Subcutaneous abdominal adipose tissue (tissue), 5 donors: ENCODE results near the gene FAM184B.

Experiments
- H3K27ac ChIP-seq: one replicate; pipeline ENCODE4 v1.7.0; 2013; ENCODE audit warnings: low read depth, mild to moderate bottlenecking, inconsistent platforms, low read length, moderate library complexity
- H3K27me3 ChIP-seq, 5 donors: one replicate each; pipeline ENCODE4 v1.7.0; 2013; ENCODE audit warnings: low read length in 5 of 5, inconsistent platforms in 1 of 5; ENCODE audit not compliant: control insufficient read depth in 5 of 5, insufficient read depth in 4 of 5
- H3K36me3 ChIP-seq, 5 donors: one replicate each; pipeline ENCODE4 v1.7.0; 2013; ENCODE audit warnings: low read length in 5 of 5; ENCODE audit not compliant: control insufficient read depth in 5 of 5, insufficient read depth in 5 of 5
- H3K4me1 ChIP-seq, 5 donors: one replicate each; pipeline ENCODE4 v1.7.0; 2013; ENCODE audit warnings: low read length in 5 of 5, mild to moderate bottlenecking in 3 of 5, moderate library complexity in 1 of 5; ENCODE audit not compliant: control insufficient read depth in 5 of 5, insufficient read depth in 5 of 5
- H3K4me3 ChIP-seq, 5 donors: one replicate each; pipeline ENCODE4 v1.7.0; 2013; ENCODE audit warnings: low read length in 5 of 5, low read depth in 1 of 5
- H3K9ac ChIP-seq, 5 donors: one replicate each; pipeline ENCODE4 v1.7.0; 2013; ENCODE audit warnings: low read length in 5 of 5, mild to moderate bottlenecking in 4 of 5, moderate library complexity in 3 of 5
- H3K9me3 ChIP-seq, 5 donors: one replicate each; pipeline ENCODE4 v1.7.0; 2013; ENCODE audit warnings: low read length in 5 of 5; ENCODE audit not compliant: control insufficient read depth in 5 of 5
- donor health status: healthy.
- donor health status: healthy.
- donor health status: healthy.
- donor health status: healthy.
- donor health status: healthy.

Gene FAM184B

DNA sequence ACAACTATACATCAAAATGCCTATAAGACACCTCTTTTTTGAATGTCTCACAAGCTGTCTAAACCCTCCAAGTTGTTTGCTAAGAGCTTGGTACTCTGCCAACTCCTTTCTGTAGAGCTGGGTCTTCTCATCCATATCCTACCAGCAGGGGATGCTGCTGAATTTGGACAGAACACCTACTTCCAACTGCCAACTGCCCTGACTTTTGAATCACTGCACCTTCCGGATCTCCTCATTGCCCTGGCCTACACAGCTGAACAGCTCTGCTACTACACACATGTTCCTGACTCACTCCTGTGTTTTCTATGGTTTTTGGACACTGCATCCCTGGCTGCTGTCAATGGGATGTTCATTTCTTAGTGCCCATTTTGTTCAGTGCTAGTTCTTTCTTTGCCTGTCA, 18.7 kb downstream of the FAM184B start:
- Histone ChIP-seq H3K9ac (no peak overlapping the region), H3K27ac (no peak overlapping the region), H3K4me1 (peaks cover 0 to 7% (median 0%) of the 10 kb centered on the region in 5 donors)

DNA sequence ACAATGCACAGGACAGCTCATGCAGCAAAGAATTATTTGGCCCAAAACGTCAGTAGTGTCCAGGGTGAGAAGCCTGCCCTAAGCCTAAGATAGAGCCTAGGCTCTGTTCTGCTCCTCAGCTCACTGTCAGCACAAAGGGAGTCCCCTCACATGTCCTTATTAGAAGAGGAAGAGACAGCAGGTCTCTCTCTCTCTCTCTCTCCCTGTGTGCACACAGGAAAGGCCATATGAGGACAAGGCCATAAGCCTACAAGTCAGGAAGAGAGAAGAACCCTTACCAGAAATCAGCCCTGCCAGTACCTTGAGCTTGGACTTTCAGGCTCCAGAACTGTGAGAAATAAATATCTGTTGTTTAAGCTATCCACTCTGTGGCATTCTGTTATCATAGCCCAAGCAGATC, 20.4 kb downstream of the FAM184B start:
- Histone ChIP-seq H3K4me1 (peaks cover 0 to 7% (median 0%) of the 10 kb centered on the region in 5 donors), H3K36me3 (no peaks in the 10 kb centered on the region), H3K9me3 (peaks cover 0 to 3% (median 0%) of the 10 kb centered on the region in 5 donors), H3K27me3 (no peaks in the 10 kb centered on the region), H3K9ac (no peak overlapping the region), H3K4me3 (no peak overlapping the region), H3K27ac (no peak overlapping the region)

More for the DNA sequence above, 18.7 kb downstream of the FAM184B start:
- Histone ChIP-seq H3K9me3 (peaks cover 0 to 5% (median 0%) of the 10 kb centered on the region in 5 donors), H3K27me3 (no peaks in the 10 kb centered on the region), H3K4me3 (no peak overlapping the region), H3K36me3 (no peaks in the 10 kb centered on the region)

DNA sequence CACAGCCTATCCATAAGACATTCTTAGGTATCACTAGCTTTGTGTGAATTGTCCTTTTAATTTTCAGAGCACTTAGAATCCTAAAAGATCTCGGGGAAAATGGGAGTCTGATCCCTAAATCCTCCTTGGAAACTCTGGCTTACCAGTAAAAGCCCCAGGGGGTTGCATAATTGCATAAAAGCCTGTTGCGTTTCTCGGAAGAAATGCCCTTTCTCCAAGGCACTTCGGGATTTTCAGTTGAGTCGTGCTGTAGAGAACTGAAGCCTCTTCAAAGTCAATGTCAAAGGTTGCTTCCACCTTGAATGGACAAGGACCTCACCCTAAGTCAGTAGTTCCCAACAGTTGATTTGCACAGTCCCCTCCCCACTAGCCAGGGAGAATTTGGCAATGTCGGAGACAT, 20.8 kb downstream of the FAM184B start:
- Histone ChIP-seq H3K4me1 (peaks cover 0 to 7% (median 0%) of the 10 kb centered on the region in 5 donors), H3K36me3 (no peaks in the 10 kb centered on the region), H3K9ac (no peak overlapping the region), H3K4me3 (no peak overlapping the region), H3K27me3 (no peaks in the 10 kb centered on the region), H3K27ac (no peak overlapping the region), H3K9me3 (no peaks in the 10 kb centered on the region)

DNA sequence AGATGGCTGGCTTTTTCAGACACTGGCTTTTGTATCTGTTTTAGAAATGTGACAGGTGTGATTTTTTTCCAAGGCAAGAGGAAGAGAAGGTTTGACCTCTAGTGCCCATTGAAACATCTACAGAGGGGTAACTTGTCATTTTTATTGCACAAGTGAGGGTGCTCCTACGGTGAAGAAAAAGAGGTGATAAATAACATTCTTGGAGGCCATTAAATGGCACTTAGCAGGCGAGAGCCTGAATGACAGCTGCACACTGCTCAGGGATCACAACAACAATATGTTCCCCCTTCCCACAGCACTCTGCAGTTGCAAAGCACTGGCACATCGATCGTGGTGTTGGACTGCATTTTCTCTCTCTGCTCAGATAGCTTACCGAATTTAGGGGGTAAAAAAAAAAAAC, 22.9 kb downstream of the FAM184B start:
- no peaks in the 10 kb centered on the region for H3K9me3 ChIP-seq
- H3K4me3 ChIP-seq = no peak overlapping the region
- no peaks in the 10 kb centered on the region for H3K27me3 ChIP-seq
- peaks cover 0 to 7% (median 0%) of the 10 kb centered on the region in 5 donors for H3K4me1 ChIP-seq
- no peak overlapping the region for H3K9ac ChIP-seq
- H3K27ac ChIP-seq = no peak overlapping the region
- no peaks in the 10 kb centered on the region for H3K36me3 ChIP-seq

DNA sequence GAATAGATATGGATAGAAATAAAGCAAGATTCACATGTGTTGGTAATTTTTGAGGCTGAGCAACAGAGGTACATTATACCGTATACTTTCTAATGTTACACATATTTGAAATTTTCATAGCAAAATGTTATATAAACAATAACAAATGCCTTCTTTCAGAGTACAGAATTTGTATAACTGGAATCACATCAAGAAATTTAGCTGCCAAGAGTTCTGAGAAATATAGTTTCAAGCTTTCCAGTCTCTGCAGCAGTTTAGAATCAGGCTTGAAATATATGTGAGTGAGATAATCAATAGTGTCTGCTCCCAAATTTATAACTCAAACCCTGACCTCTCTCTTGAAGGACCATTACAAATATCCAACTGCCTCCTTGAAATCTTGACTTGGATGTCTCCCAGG, 23.8 kb downstream of the FAM184B start:
- Histone ChIP-seq H3K9ac (no peak overlapping the region), H3K27me3 (no peaks in the 10 kb centered on the region), H3K27ac (no peak overlapping the region), H3K4me1 (peaks cover 0 to 7% (median 0%) of the 10 kb centered on the region in 5 donors), H3K36me3 (no peaks in the 10 kb centered on the region), H3K4me3 (no peak overlapping the region), H3K9me3 (no peaks in the 10 kb centered on the region)

DNA sequence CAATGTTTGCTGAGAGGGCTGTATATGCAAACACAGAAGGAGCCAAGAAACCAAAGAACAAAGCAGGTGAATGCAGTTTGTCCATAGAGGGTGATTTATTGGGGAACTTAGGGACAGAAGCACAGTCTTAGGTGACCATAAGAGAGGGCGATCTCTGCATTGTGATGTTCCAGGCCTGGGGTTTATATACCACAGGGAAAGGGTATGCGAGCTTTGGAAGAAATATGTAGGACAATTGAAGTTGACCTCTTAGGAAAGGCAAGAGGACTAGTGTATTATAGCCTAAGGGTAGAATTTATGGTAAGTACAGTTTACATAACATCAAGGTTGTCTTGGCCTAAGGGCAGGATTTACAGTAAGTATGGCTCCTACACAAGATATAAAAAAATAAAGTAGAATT, 27.8 kb downstream of the FAM184B start:
- Histone ChIP-seq H3K27ac (no peak overlapping the region), H3K27me3 (no peaks in the 10 kb centered on the region), H3K9me3 (no peaks in the 10 kb centered on the region), H3K4me3 (no peak overlapping the region), H3K4me1 (no peaks in the 10 kb centered on the region), H3K36me3 (no peaks in the 10 kb centered on the region), H3K9ac (no peak overlapping the region)

DNA sequence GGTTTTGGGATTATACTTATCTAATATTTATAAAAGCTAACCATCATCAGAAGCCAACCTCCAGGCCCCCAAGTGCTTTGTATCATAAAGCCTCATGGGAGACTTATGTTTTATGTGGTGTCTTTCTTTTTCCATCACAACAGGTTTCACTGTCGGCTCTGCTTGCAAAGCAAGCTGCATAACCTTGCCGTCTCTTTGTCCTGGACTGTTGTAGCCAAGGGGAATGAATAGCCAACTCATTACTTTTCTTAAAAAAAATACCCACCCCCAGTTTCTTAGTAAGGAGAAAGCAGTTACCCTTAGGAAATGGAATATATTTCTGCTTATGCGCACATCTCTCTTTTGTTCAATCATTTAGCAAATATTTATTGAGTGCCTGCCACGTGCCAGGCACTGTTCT, 40.7 kb downstream of the FAM184B start:
- Histone ChIP-seq H3K9me3 (peaks cover 0 to under 1% (median 0%) of the 10 kb centered on the region in 5 donors), H3K36me3 (no peaks in the 10 kb centered on the region)

DNA sequence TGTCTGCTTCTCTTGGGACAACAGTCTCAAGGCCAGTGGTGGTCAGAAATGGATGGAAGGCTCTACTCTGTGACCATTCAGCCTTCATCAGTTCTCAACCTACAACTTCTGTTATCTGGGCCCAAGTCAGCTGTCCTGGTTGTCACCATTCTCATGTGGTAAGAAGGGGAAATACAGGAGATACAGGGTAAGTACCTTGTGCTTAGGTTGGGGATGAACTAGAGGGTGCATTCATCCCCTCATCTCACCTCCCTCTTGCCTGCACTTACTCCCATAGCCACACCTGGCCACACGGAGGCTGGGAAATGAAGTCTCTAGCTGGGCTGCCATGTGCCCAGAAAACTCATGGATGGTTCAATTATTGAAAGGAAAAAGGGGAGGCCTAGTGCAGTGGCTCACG, 44.9 kb downstream of the FAM184B start:
- Histone ChIP-seq H3K9ac (no peak overlapping the region), H3K27ac (no peak overlapping the region), H3K36me3 (no peaks in the 10 kb centered on the region), H3K4me1 (no peaks in the 10 kb centered on the region), H3K9me3 (peaks cover 0 to 2% (median 0%) of the 10 kb centered on the region in 5 donors), H3K4me3 (no peak overlapping the region), H3K27me3 (no peaks in the 10 kb centered on the region)

More for the DNA sequence above, 40.7 kb downstream of the FAM184B start:
- H3K9ac ChIP-seq = no peak overlapping the region
- no peak overlapping the region for H3K27ac ChIP-seq
- no peaks in the 10 kb centered on the region for H3K27me3 ChIP-seq
- H3K4me1 ChIP-seq = no peaks in the 10 kb centered on the region
- no peak overlapping the region for H3K4me3 ChIP-seq

DNA sequence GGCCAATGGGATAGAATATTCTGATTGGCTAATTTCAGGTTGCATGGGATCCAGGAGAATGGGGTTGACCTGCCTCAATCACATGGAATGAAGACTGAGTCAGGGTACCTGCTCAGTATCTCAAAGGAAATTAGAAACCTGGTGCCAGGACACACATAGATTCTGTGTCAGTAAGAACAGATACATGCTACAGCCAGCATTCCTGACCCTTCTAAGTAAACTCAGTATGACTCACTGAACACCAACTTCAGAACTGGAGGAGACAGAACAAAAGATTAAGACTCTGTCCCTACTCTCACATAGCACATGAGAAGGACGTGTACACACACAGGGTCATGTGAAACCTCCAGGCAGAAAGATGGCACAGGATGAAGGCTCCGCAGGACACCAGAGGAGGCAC, 54.5 kb downstream of the FAM184B start:
- H3K27me3 ChIP-seq = peaks cover 0 to 4% (median 0%) of the 10 kb centered on the region in 5 donors
- H3K4me3 ChIP-seq = no peak overlapping the region
- no peak overlapping the region for H3K9ac ChIP-seq
- no peak overlapping the region for H3K27ac ChIP-seq
- no peaks in the 10 kb centered on the region for H3K9me3 ChIP-seq
- no peaks in the 10 kb centered on the region for H3K4me1 ChIP-seq
- no peaks in the 10 kb centered on the region for H3K36me3 ChIP-seq

DNA sequence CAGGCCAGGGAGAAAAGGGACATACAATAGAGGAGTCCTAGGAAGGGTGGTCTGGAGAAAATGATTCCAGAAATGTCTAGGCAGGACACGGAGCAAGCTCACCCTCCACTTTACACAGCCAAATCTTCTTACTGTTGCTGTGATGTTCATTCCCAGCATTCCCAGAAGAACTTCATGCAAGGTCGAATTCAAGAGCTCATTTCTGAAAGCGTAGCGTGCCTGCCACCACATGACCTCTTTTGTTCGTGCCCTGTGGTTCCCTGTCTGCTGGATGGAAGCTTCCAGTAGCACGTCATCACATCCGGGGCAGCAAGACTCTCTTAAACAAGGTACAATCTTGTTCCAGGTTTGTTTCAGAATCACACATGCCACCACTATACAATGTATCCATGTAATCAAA, 57.8 kb downstream of the FAM184B start:
- H3K9ac ChIP-seq = no peak overlapping the region
- H3K4me1 ChIP-seq = no peaks in the 10 kb centered on the region
- H3K27ac ChIP-seq = no peak overlapping the region
- no peaks in the 10 kb centered on the region for H3K9me3 ChIP-seq
- peaks cover 0 to 8% (median under 1%) of the 10 kb centered on the region in 5 donors for H3K27me3 ChIP-seq
- no peak overlapping the region for H3K4me3 ChIP-seq
- no peaks in the 10 kb centered on the region for H3K36me3 ChIP-seq

DNA sequence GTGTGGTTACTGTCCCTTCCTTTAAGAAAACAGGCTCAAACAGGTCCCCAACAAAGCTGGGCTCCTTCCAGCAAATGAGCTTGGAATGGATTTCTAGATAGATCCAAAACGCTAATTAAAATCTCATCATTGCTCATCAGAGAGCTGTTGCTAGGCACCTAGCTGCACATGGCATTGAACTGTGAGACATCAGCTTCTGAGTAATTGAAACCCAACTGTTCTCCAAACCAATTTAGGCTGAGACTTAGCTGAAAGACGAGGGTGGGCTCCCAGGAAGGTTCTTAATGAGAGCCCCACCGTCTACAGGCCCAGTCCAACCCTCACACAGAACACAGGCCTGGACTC, 59.1 kb downstream of the FAM184B start:
- Histone ChIP-seq H3K9ac (no peak overlapping the region), H3K27ac (no peak overlapping the region), H3K9me3 (no peaks in the 10 kb centered on the region), H3K36me3 (no peaks in the 10 kb centered on the region), H3K4me3 (no peak overlapping the region), H3K4me1 (no peaks in the 10 kb centered on the region), H3K27me3 (peaks cover 0 to 8% (median 2%) of the 10 kb centered on the region in 5 donors)
